HG03064 (cell line): ENCODE results near the gene CDYL.
"Not testable (repeated sequence)": the region's sequence is repeated elsewhere in the genome, so short reads cannot be mapped to it uniquely, and the experiment has no call there.

Experiments
- ATAC-seq: cut with Tn5 transposase; IDR thresholded peaks from one replicate; pipeline ENCODE4 v1.9.1; 2021; ENCODE audit warnings: low read depth; ENCODE audit not compliant: unreplicated experiment

CDYL gene

GRCh38 chr6:4979426-4979825 lies 203.2 kb downstream of the CDYL start:
- ATAC-seq, result no peak

GRCh38 chr6:4981761-4982160 lies 205.6 kb downstream of the CDYL start:
- no peak for ATAC-seq

GRCh38 chr6:4983322-4983721 lies 207.1 kb downstream of the CDYL start:
- ATAC-seq, result no peak

GRCh38 chr6:4986999-4987398 lies 210.8 kb downstream of the CDYL start:
- ATAC-seq, result no peak

DNA sequence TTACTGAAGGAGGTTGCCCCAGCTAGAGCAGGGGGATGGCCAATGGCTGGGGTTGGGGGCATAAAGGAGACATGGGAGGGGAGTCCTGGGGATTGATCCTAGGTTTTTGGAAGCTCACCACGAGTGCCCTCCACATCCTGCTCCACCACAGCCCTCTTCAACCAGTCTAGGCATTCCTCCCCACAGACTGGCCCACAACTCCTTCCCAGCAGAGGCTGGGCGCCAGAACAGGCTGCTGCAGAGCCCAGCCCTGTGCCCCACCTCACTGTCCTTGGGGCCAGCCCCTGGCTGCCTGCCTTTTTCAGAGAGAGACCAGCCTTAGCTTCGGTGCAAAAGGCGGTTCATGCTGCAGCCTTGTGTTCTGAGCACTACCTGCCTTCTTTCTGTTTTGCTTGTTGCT lies 211.2 kb downstream of the CDYL start:
- no peak for ATAC-seq

DNA sequence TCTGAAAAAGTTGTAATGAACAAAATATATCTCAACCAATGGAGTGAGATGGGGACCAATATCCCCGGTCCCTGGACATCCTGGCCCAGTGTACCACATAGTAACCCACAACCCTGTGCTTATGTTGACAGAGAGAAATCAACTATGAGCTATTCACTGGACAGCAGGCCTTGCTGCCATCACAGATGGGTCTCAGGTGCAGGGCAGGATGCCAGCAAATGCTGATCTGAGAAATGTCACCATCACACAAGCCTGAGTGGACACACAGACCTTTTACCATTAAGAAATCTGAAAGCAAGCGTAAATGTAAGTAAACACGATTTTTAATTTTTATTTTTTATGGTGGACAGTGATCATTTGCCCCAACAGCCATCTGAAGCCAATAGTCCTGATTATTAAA lies 218.5 kb downstream of the CDYL start:
- ATAC-seq, result no peak

DNA sequence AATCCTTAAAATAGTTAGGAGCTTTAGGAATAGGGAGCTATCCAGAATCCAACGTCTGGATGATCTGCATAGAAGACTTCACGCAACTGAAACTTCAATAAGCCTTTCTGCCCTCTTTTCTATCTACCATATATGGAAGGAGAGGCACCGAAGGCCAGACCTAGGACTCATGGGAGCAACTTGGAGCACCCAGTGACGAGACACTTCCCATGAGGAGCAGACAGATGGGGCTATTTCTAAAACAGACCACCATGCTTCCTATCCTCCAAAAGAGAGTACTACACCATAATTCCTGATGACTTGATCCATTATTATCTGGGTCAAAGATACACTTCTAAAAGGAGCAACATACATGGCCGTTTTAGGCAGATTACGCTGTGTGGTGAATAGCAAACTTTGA lies 221.7 kb downstream of the CDYL start:
- ATAC-seq, result no peak

GRCh38 chr6:4999586-4999985 lies 223.4 kb downstream of the CDYL start:
- no peak for ATAC-seq

DNA sequence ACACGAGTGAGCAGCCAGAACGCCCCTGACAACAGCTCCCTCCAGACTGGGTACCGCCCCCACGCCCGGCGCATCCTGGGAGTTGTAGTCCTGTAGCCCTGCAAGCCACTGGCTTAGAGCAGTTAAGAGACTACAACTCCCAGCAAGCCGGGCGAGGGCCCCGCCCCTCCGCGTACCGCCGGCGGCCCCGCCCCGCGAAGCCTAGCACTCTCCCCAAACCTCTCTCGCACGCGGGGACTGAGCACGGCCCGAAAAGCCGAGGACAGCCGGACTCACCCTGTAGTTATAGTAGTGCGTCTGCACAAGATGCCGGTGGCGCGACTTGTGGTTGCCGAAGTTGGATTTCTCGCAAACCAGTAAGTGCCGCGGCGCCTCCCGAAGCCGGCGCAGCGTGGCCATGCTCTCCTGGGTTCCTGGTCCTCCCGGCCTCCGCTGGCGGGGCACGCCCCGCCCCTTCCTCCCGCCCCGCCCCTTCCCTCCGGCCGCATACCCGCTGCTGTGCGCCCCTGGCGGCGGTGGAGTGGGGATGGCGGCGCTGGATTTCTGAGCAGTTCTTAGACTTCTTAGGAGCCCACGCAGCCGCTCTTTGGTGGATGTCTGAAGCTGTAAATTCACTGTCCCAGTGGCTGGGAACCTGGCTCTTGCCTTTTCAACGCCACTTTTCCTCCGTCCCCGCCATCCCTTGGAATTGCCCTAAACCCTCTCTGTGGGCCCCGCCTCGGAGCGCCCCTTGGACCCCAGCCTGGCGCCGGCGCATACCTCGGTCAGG lies 227.6 kb downstream of the CDYL start, which contains the start of gene RPP40:
Gene RPP40, minus strand, starts transcription at position 434 of the 769 bp plus-strand sequence. Its CDS starts 35 bp downstream, at position 399.
- peak; percentile 90 for ATAC-seq

- no peak for ATAC-seq
These were observed 228.3 kb downstream of the CDYL start for GRCh38 chr6:5004373-5005037.

GRCh38 chr6:5005038-5005433 lies 228.8 kb downstream of the CDYL start:
- not testable (repeated sequence) for ATAC-seq
